HFF-Myc (cell line): Measurements from ENCODE around the gene ADAMTS10.
"Not testable (repeated sequence)": the region's sequence is repeated elsewhere in the genome, so short reads cannot be mapped to it uniquely, and the experiment has no call there.

ENCODE experiments used
- DNase-seq: peaks from one replicate; pipeline ENCODE4 v3.0.0-alpha.2; 2011; ENCODE audit warnings: low read depth; ENCODE audit errors: extremely low read depth
- H3K4me3 ChIP-seq: replicated peaks from 2 replicates; pipeline ENCODE4 v1.5.1; 2011; ENCODE audit warnings: low read depth, mild to moderate bottlenecking, control low read depth, low read length
- CTCF ChIP-seq: IDR thresholded peaks from 2 replicates; pipeline ENCODE4 v1.5.1; 2012; ENCODE audit warnings: mild to moderate bottlenecking, low read depth, low read length, control low read depth; ENCODE audit errors: missing control alignments

The ADAMTS10 gene

DNA sequence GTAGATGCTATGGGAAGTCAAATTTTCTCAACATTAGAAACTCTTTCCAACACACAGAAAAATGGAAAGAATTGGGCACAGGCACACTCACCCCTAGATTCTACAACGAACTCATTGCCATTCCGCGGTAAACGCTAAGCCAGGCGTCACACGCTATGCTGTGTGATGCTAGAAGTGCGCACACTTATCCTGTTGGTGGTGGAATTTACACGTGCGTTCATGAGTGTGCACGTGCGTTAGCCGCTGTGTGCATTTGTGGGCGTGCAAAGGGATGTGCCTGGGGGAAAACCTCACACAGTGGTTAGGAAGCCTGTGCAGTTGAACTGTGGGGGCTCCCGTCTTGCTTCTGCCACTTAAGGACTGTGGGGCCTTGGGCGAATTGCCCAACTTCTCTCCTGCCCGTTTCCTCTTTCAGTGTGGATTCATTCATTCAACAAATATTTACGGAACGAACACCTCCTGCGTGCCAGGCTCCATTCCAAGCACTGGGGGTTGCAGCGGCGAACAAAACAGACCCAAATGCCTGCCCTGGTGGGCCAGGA, 27.6 kb upstream of the ADAMTS10 start:
- no peak overlapping the region for H3K4me3 ChIP-seq
- TF ChIP-seq CTCF = no peak
- no peak for DNase-seq

DNA sequence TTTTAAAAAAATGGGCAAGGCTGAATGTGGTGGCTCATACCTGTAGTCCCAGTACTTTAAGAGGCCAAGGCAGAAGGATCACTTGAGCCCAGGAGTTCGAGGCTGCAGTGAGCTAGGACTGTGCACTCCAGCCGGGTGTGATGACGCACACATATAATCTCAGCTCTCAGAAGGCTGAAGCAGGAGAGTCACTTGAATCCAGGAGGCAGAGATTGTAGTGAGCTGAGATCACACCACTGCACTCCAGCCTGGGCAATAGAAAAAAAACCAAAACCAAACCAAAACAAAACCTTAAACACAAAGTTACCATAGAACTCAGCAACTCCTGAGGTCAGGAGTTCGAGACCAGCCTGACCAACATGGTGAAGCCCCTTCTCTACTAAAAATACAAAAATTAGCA, 26.6 kb upstream of the ADAMTS10 start:
- DNase-seq, H3K4me3 ChIP-seq: not testable (repeated sequence)

DNA sequence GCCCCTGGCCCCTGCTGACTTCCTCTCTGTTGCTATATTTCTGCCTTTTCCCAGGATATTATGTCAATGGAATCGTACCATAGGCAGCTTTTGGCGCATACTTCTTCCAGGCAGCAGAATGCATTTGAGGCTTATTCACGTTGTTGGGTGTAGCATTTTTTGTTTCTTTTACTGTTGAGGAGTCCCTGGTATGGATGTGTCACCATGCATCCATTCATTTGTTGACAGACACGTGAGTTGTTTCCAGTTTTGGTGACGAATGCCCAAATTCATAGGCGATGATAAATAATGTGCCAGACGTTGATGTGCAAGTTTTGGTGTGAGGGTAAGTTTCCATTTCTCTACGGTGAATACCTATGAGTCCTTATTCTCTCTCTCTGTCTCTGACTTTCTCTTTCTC, 24.9 kb upstream of the ADAMTS10 start:
- TF ChIP-seq CTCF = no peak
- DNase-seq = no peak
- H3K4me3 ChIP-seq = no peak overlapping the region

GRCh38 chr19:8631425-8631819, 20.9 kb upstream of the ADAMTS10 start:
- no peak for DNase-seq
- no peak overlapping the region for H3K4me3 ChIP-seq
- no peak for TF ChIP-seq CTCF

GRCh38 chr19:8630796-8631424, 20.4 kb upstream of the ADAMTS10 start:
- TF ChIP-seq CTCF = no peak
- no peak overlapping the region for H3K4me3 ChIP-seq
- no peak for DNase-seq

GRCh38 chr19:8629996-8630683, 19.6 kb upstream of the ADAMTS10 start, which contains the start of gene NFILZ:
NFILZ (plus strand) TSS chr19:8630633; CDS start chr19:8676766, 46,133 bp downstream.
- no peak for TF ChIP-seq CTCF
- DNase-seq = no peak
- no peak within 1 kb of the TSS for H3K4me3 ChIP-seq

- H3K4me3 ChIP-seq = no peak overlapping the region
- TF ChIP-seq CTCF = no peak
- DNase-seq = no peak
Observed at GRCh38 chr19:8629184-8629583, 18.7 kb upstream of the ADAMTS10 start.
